Body of pancreas (tissue), 4 donors: Measurements from ENCODE around the gene WWOX.

Experiments
- CTCF ChIP-seq, 7 experiments: fragments of 450-650 bp in 4 of 7; fragments of 200-600 bp in 3 of 7; sonication (generic) in 3 of 7; IDR thresholded peaks; one replicate each; pipeline ENCODE4 v1.5.1; 2016 to 2019; ENCODE audit warnings: antibody characterized with exemption in 7 of 7
- POLR2A ChIP-seq, 3 donors: fragments of 450-650 bp; IDR thresholded peaks; one replicate each; pipeline ENCODE4 v1.6.1; 2016; ENCODE audit warnings: antibody characterized with exemption in 3 of 3, mild to moderate bottlenecking in 2 of 3

GRCh38 chr16:78458588-78458987, 359.1 kb downstream of the WWOX start:
- no peak for TF ChIP-seq POLR2A (IDR thresholded peaks at IDR 0.05)
- TF ChIP-seq CTCF (IDR thresholded peaks at IDR 0.05), result no peak
